IMR-90 (cell line): ENCODE results near the gene TRAF3. TPM values are rescaled to one million over a fixed set of nuclear protein-coding genes. Genes with fewer than 3 reads are reported as not detected.
"Not testable (repeated sequence)": the region's sequence is repeated elsewhere in the genome, so short reads cannot be mapped to it uniquely, and the experiment has no call there.

Experiments
- ATAC-seq: fragments of 200-7000 bp; cut with Tn5 transposase; 2 replicates; pipeline ENCODE4 v1.9.1; 2020; ENCODE audit warnings: low read depth, mild to moderate bottlenecking, moderate library complexity
- BruUV-seq: library from RNA; stranded (reverse); fragments of 400-500 nt; replicated peaks from 2 replicates; lab custom pipeline; 2021; lab: Mats Ljungman, UMichigan
- CTCF ChIA-PET: fragments of 300-600 bp; formaldehyde crosslinking; extraction: SDS; loops from one replicate; lab custom pipeline; 2021; ENCODE audit warnings: antibody characterized with exemption; lab: Yijun Ruan, JAX
- POLR2A ChIA-PET: fragments of 300-600 bp; sonication (Branson Sonifier 250); formaldehyde crosslinking; loops from one replicate; lab custom pipeline; 2022; ENCODE audit warnings: antibody characterized with exemption; ENCODE audit not compliant: unreplicated experiment; lab: Charles Lee
- DNase-seq: peaks from one replicate; pipeline ENCODE4 v3.0.0; 2013
- H2AFZ ChIP-seq: replicated peaks from 2 replicates; pipeline ENCODE3; 2013; ENCODE audit warnings: low read length, mild to moderate bottlenecking; ENCODE audit not compliant: poor library complexity
- H2AK5ac ChIP-seq: 2 replicates; pipeline ENCODE4 v1.6.1; 2013; ENCODE audit warnings: low read depth, low read length, inconsistent platforms
- H2AK9ac ChIP-seq: replicated peaks from 2 replicates; pipeline ENCODE3; 2013; ENCODE audit warnings: mild to moderate bottlenecking, low read depth, low read length, moderate library complexity; ENCODE audit not compliant: poor library complexity
- H2BK120ac ChIP-seq: 2 replicates; pipeline ENCODE4 v1.6.1; 2013; ENCODE audit warnings: low read depth, low read length, inconsistent platforms
- H2BK15ac ChIP-seq: 3 replicates; pipeline ENCODE4 v1.6.1; 2013; ENCODE audit warnings: low read depth, low read length, inconsistent platforms
- H2BK20ac ChIP-seq: 2 replicates; pipeline ENCODE4 v1.6.1; 2013; ENCODE audit warnings: low read depth, mild to moderate bottlenecking, inconsistent platforms, low read length, moderate library complexity
- H2BK5ac ChIP-seq: 2 replicates; pipeline ENCODE4 v1.6.1; 2013; ENCODE audit warnings: mild to moderate bottlenecking, low read depth, low read length, inconsistent platforms; ENCODE audit not compliant: poor library complexity, severe bottlenecking
- H3K14ac ChIP-seq: replicated peaks from 2 replicates; pipeline ENCODE4 v1.6.1; 2013; ENCODE audit warnings: low read depth, low read length, inconsistent platforms
- H3K18ac ChIP-seq: 2 replicates; pipeline ENCODE4 v1.6.1; 2013; ENCODE audit warnings: low read depth, low read length, control low read depth
- H3K23ac ChIP-seq: 2 replicates; pipeline ENCODE4 v1.6.1; 2013; ENCODE audit warnings: low read depth, low read length, inconsistent platforms
- H3K27ac ChIP-seq: 2 replicates; pipeline ENCODE4 v1.5.1; 2013; ENCODE audit warnings: mild to moderate bottlenecking, control low read depth, low read length; ENCODE audit not compliant: insufficient read depth
- H3K27me3 ChIP-seq: 2 replicates; pipeline ENCODE4 v1.6.1; 2013; ENCODE audit warnings: low read length; ENCODE audit not compliant: control insufficient read depth, insufficient read depth
- H3K36me3 ChIP-seq: 2 replicates; pipeline ENCODE4 v1.6.1; 2013; ENCODE audit warnings: low read length, mixed read lengths; ENCODE audit not compliant: control insufficient read depth, insufficient read depth
- H3K4ac ChIP-seq: 2 replicates; pipeline ENCODE4 v1.6.1; 2013; ENCODE audit warnings: low read depth, low read length, inconsistent platforms
- H3K4me1 ChIP-seq: 2 replicates; pipeline ENCODE4 v1.6.1; 2013; ENCODE audit warnings: low read length, mixed read lengths; ENCODE audit not compliant: control insufficient read depth, insufficient read depth
- H3K4me2 ChIP-seq: 2 replicates; pipeline ENCODE4 v1.6.1; 2013; ENCODE audit warnings: low read depth, mild to moderate bottlenecking, control low read depth, low read length, moderate library complexity
- H3K4me3 ChIP-seq: 2 replicates; pipeline ENCODE4 v1.5.1; 2013; ENCODE audit warnings: low read depth, mild to moderate bottlenecking, control low read depth, low read length, moderate library complexity; ENCODE audit not compliant: insufficient read depth
- H3K56ac ChIP-seq: 2 replicates; pipeline ENCODE4 v1.6.1; 2013; ENCODE audit warnings: low read length, inconsistent platforms; ENCODE audit not compliant: insufficient read depth; ENCODE audit errors: extremely low read depth
- H3K79me1 ChIP-seq, 2 experiments: 2 replicates each; pipeline ENCODE4 v1.6.1; 2013; ENCODE audit warnings: low read length in 2 of 2, inconsistent platforms in 1 of 2, low read depth in 1 of 2
- H3K9ac ChIP-seq: 2 replicates; pipeline ENCODE4 v1.6.1; 2013; ENCODE audit warnings: low read depth, low read length, control low read depth
- H3K9me1 ChIP-seq: 2 replicates; pipeline ENCODE4 v1.6.1; 2013; ENCODE audit warnings: low read length, inconsistent platforms; ENCODE audit not compliant: insufficient read depth
- H3K9me3 ChIP-seq: 2 replicates; pipeline ENCODE4 v1.6.1; 2013; ENCODE audit warnings: low read length; ENCODE audit not compliant: control insufficient read depth, insufficient read depth
- H4K20me1 ChIP-seq: 2 replicates; pipeline ENCODE4 v1.6.1; 2013; ENCODE audit warnings: low read length, inconsistent platforms; ENCODE audit not compliant: insufficient read depth
- H4K5ac ChIP-seq: 2 replicates; pipeline ENCODE4 v1.6.1; 2013; ENCODE audit warnings: mild to moderate bottlenecking, low read depth, low read length, control low read depth
- H4K8ac ChIP-seq, 2 experiments: 2 replicates each; pipeline ENCODE4 v1.6.1; 2013; ENCODE audit warnings: low read depth in 2 of 2, low read length in 2 of 2, control low read depth in 1 of 2, inconsistent platforms in 1 of 2
- H4K91ac ChIP-seq: 2 replicates; pipeline ENCODE4 v1.6.1; 2013; ENCODE audit warnings: low read depth, low read length, inconsistent platforms; ENCODE audit not compliant: insufficient read depth
- dilution Hi-C: fragments of 300-500 bp; cut with HindIII; formaldehyde crosslinking; loops from one replicate; pipeline ENCODE4 v1.14.3; 2018; ENCODE audit warnings: low sequenced_read_pairs; ENCODE audit not compliant: unreplicated experiment
- in situ Hi-C: fragments of 300-500 bp; cut with MboI; formaldehyde crosslinking; loops from 3 replicates; pipeline ENCODE4 v1.14.3; 2019; ENCODE audit warnings: low sequenced_read_pairs, inconsistent platforms, mixed read lengths
- intact Hi-C: fragments of 100-400 bp; cut with micrococcal nuclease; formaldehyde crosslinking; loops from 2 replicates; pipeline ENCODE4 v1.10.0; 2022
- polyA plus RNA-seq, 3 experiments: library from polyadenylated mRNA; depleted of rRNA; stranded (reverse); fragments of >200 nt; gene quantifications; 2 replicates each; pipeline ENCODE4 v1.2.3, GENCODE V29; 2012; ENCODE audit warnings: low replicate concordance in 1 of 3
- total RNA-seq: library from RNA; depleted of rRNA; stranded (reverse); fragments of >200 nt; gene quantifications from 2 replicates; pipeline ENCODE4 v1.2.3, GENCODE V29; 2012

Gene TRAF3
- total and polyA plus RNA-seq, 2 of the 4 experiments (the other 2 are of a cell fraction) = 21.2 to 25.3 TPM

DNA sequence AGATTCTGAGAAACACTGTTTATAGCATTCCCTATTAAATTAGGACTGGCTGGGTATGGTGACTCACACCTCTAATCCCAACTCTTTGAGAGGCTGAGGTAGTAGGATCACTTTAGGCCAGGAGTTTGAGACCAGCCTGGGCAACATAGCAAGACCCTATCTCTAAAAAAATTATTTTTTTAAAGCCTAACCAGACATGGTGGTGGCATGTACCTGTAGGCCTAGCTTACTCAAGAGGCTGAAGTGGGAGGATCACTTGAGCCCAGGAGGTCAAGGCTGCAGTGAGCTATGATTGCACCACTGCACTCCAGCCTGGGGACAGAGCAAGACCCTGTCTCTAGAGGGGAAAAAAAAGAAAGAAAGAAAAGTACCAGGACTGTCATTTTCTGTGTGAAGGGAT lies 119.5 kb downstream of the TRAF3 start:
- H3K14ac ChIP-seq, H3K27me3 ChIP-seq, H2AFZ ChIP-seq, BruUV-seq, H2AK5ac ChIP-seq, H4K5ac ChIP-seq, H3K18ac ChIP-seq, H4K8ac ChIP-seq, H2BK20ac ChIP-seq, H2BK5ac ChIP-seq, H3K4me3 ChIP-seq, H3K4me2 ChIP-seq, H4K91ac ChIP-seq, H3K9me1 ChIP-seq, DNase-seq, H3K9ac ChIP-seq, H2BK120ac ChIP-seq, H3K23ac ChIP-seq, H3K4ac ChIP-seq, H3K4me1 ChIP-seq, CTCF ChIA-PET, H2AK9ac ChIP-seq, intact Hi-C loops, H3K27ac ChIP-seq, H3K9me3 ChIP-seq, ATAC-seq, POLR2A ChIA-PET, dilution Hi-C loops, H3K56ac ChIP-seq, H2BK15ac ChIP-seq, H4K20me1 ChIP-seq: not testable (repeated sequence)
- peaks cover 20% of the 10 kb centered on the region for H3K36me3 ChIP-seq
- in situ Hi-C loops = loop anchor here (10.0 kb wide), 1 partner anchor 112 kb away; no protein-coding TSS in a partner anchor
- peaks cover 0 to 11% of the 10 kb centered on the region in 2 experiments; a peak in 1 of 4 replicates for H3K79me1 ChIP-seq
